DOHH2 (cell line): ENCODE measurements around the gene SEC63.
"Not testable (repeated sequence)": the region's sequence is repeated elsewhere in the genome, so short reads cannot be mapped to it uniquely, and the experiment has no call there.

Experiments
- H3F3A ChIP-seq: fragments of 200-600 bp; sonication (generic), shearing (Covaris generic); 2 replicates; pipeline ENCODE4 v1.6.0; 2016; ENCODE audit warnings: antibody characterized with exemption, mild to moderate bottlenecking; ENCODE audit not compliant: control insufficient read depth, insufficient read depth
- H3K27ac ChIP-seq: fragments of 200-600 bp; sonication (generic); 2 replicates; pipeline ENCODE4 v1.5.1; 2014; ENCODE audit warnings: low read depth, mild to moderate bottlenecking, low read length, moderate library complexity
- H3K27me3 ChIP-seq: fragments of 200-600 bp; sonication (generic); 2 replicates; pipeline ENCODE4 v1.6.1; 2014; ENCODE audit warnings: mild to moderate bottlenecking, low read length, mixed read lengths; ENCODE audit not compliant: control insufficient read depth
- H3K36me3 ChIP-seq: fragments of 200-600 bp; sonication (generic); 2 replicates; pipeline ENCODE4 v1.6.1; 2014; ENCODE audit warnings: mild to moderate bottlenecking, low read length, moderate library complexity, mixed read lengths; ENCODE audit not compliant: control insufficient read depth
- H3K4me1 ChIP-seq: fragments of 200-600 bp; sonication (generic); 2 replicates; pipeline ENCODE4 v1.6.1; 2014; ENCODE audit warnings: mild to moderate bottlenecking, low read length, mixed read lengths; ENCODE audit not compliant: control insufficient read depth
- H3K4me2 ChIP-seq: fragments of 200-600 bp; sonication (generic); 2 replicates; pipeline ENCODE4 v1.6.0; 2014; ENCODE audit warnings: mild to moderate bottlenecking, low read length, moderate library complexity
- H3K4me3 ChIP-seq: fragments of 200-600 bp; sonication (generic); 2 replicates; pipeline ENCODE4 v1.5.1; 2014; ENCODE audit warnings: mild to moderate bottlenecking, low read length, mixed read lengths
- H3K79me2 ChIP-seq: fragments of 200-600 bp; sonication (generic); 2 replicates; pipeline ENCODE4 v1.6.1; 2014; ENCODE audit warnings: mild to moderate bottlenecking, low read length, mixed read lengths; ENCODE audit not compliant: control insufficient read depth
- H3K9me2 ChIP-seq: fragments of 200-600 bp; sonication (generic); replicated peaks from 2 replicates; pipeline ENCODE4 v1.6.1; 2014; ENCODE audit warnings: mild to moderate bottlenecking, low read length, mixed read lengths; ENCODE audit not compliant: control insufficient read depth
- H3K9me3 ChIP-seq: fragments of 200-600 bp; sonication (generic); 2 replicates; pipeline ENCODE4 v1.6.1; 2014; ENCODE audit warnings: antibody characterized with exemption, low read length, mixed read lengths; ENCODE audit not compliant: control insufficient read depth, insufficient read depth
- H4K20me1 ChIP-seq: fragments of 200-600 bp; sonication (generic); 2 replicates; pipeline ENCODE4 v1.6.0; 2014; ENCODE audit warnings: low read depth, mild to moderate bottlenecking, antibody characterized with exemption, low read length, moderate library complexity; ENCODE audit not compliant: control insufficient read depth, insufficient read depth
- CTCF ChIP-seq: fragments of 200-600 bp; sonication (generic); IDR thresholded peaks from one replicate; pipeline ENCODE4 v1.5.1; 2014; ENCODE audit warnings: antibody characterized with exemption, mild to moderate bottlenecking, low read depth, low read length; ENCODE audit not compliant: poor library complexity, severe bottlenecking
- EZH2phosphoT487 ChIP-seq: fragments of 200-600 bp; sonication (generic); IDR thresholded peaks from 2 replicates; pipeline ENCODE4 v1.6.1; 2017; ENCODE audit warnings: borderline replicate concordance, mild to moderate bottlenecking, antibody characterized with exemption, low read length, moderate library complexity, mixed read lengths

The SEC63 gene

GRCh38 chr6:107962723-107963122, 4.7 kb upstream of the SEC63 start:
- no peaks in the 10 kb centered on the region for H4K20me1 ChIP-seq
- H3K4me2 ChIP-seq, result no peak overlapping the region
- no peaks in the 10 kb centered on the region for H3K9me2 ChIP-seq
- H3F3A ChIP-seq, result 0 out of 2 replicates have a peak, but pooled peaks cover 7% of the 10 kb centered on the region
- H3K27me3 ChIP-seq, result peaks cover 6% of the 10 kb centered on the region
- H3K4me3 ChIP-seq, result no peak overlapping the region
- peaks cover 3% of the 10 kb centered on the region for H3K79me2 ChIP-seq
- H3K4me1 ChIP-seq, result peaks cover 10% of the 10 kb centered on the region
- no peak for TF ChIP-seq EZH2phosphoT487
- no peak for TF ChIP-seq CTCF
- peaks cover 1% of the 10 kb centered on the region; the same call in 1 of the 2 replicates for H3K36me3 ChIP-seq
- H3K9me3 ChIP-seq, result no peaks in the 10 kb centered on the region
- no peak overlapping the region for H3K27ac ChIP-seq

GRCh38 chr6:107959392-107959791, 1.4 kb upstream of the SEC63 start:
- Histone ChIP-seq H3K27ac (no peak overlapping the region), H3K9me3 (no peaks in the 10 kb centered on the region), H3K36me3 (peaks cover 28% of the 10 kb centered on the region), H3K79me2 (peaks cover 36% of the 10 kb centered on the region), H4K20me1 (peaks cover 11% of the 10 kb centered on the region; the same call in 1 of the 2 replicates), H3K4me3 (no peak overlapping the region), H3K4me1 (peaks cover 29% of the 10 kb centered on the region), H3K9me2 (no peaks in the 10 kb centered on the region), H3F3A (0 out of 2 replicates have a peak, but pooled peaks cover 7% of the 10 kb centered on the region), H3K4me2 (no peak overlapping the region), H3K27me3 (peaks cover 6% of the 10 kb centered on the region)
- no peak for TF ChIP-seq EZH2phosphoT487

- H3K4me2 ChIP-seq, result peak overlapping the region; percentile 65
- not testable (repeated sequence) for H3K27ac ChIP-seq, H3K9me3 ChIP-seq, H3F3A ChIP-seq, H3K9me2 ChIP-seq, H3K27me3 ChIP-seq
- peaks cover 39% of the 10 kb centered on the region for H3K79me2 ChIP-seq
- H3K4me3 ChIP-seq, result peak overlapping the region; percentile 92
- peaks cover 29% of the 10 kb centered on the region for H3K4me1 ChIP-seq
- H3K36me3 ChIP-seq, result peaks cover 28% of the 10 kb centered on the region
- peaks cover 11% of the 10 kb centered on the region; the same call in 1 of the 2 replicates for H4K20me1 ChIP-seq
Measured at GRCh38 chr6:107958689-107959362, 818 bp upstream of the SEC63 start.

- Histone ChIP-seq H3K4me1 (peaks cover 29% of the 10 kb centered on the region), H4K20me1 (peaks cover 14% of the 10 kb centered on the region), H3K36me3 (peaks cover 28% of the 10 kb centered on the region), H3F3A (0 out of 2 replicates have a peak, but pooled peaks cover 7% of the 10 kb centered on the region), H3K4me3 (peak overlapping the region; percentile 92), H3K79me2 (peaks cover 50% of the 10 kb centered on the region), H3K27ac (peak overlapping the region; percentile 64), H3K4me2 (peak overlapping the region; percentile 88), H3K9me3 (no peaks in the 10 kb centered on the region), H3K27me3 (peaks cover 6% of the 10 kb centered on the region), H3K9me2 (no peaks in the 10 kb centered on the region)
- TF ChIP-seq EZH2phosphoT487, result no peak
- TF ChIP-seq CTCF, result peak; percentile 12
Measured at GRCh38 chr6:107957308-107957908, 600 bp downstream of the SEC63 start.
